Fibroblast of mammary gland (primary cell): ENCODE results near the gene ATP11A.
"Not testable (repeated sequence)": the region's sequence is repeated elsewhere in the genome, so short reads cannot be mapped to it uniquely, and the experiment has no call there.

Experiments used
- DNase-seq: peaks from one replicate; pipeline ENCODE4 v3.0.0-alpha.2; 2010; ENCODE audit warnings: low read depth
- H3K4me3 ChIP-seq: 2 replicates; pipeline ENCODE4 v1.5.1; 2011; ENCODE audit warnings: low read depth, mild to moderate bottlenecking, low read length, moderate library complexity; ENCODE audit not compliant: control insufficient read depth
- TF ChIP-seq, protein P1 (sequence below): conservative IDR thresholded peaks from 2 replicates; pipeline ENCODE4 v1.5.1; 2011; ENCODE audit warnings: low read depth, low read length, inconsistent platforms; ENCODE audit not compliant: control insufficient read depth, insufficient read depth

Gene ATP11A

GRCh38 chr13:112669881-112670499 is 19.8 kb upstream of the ATP11A start:
- H3K4me3 ChIP-seq = no peak overlapping the region
- TF ChIP-seq, protein P1, sequence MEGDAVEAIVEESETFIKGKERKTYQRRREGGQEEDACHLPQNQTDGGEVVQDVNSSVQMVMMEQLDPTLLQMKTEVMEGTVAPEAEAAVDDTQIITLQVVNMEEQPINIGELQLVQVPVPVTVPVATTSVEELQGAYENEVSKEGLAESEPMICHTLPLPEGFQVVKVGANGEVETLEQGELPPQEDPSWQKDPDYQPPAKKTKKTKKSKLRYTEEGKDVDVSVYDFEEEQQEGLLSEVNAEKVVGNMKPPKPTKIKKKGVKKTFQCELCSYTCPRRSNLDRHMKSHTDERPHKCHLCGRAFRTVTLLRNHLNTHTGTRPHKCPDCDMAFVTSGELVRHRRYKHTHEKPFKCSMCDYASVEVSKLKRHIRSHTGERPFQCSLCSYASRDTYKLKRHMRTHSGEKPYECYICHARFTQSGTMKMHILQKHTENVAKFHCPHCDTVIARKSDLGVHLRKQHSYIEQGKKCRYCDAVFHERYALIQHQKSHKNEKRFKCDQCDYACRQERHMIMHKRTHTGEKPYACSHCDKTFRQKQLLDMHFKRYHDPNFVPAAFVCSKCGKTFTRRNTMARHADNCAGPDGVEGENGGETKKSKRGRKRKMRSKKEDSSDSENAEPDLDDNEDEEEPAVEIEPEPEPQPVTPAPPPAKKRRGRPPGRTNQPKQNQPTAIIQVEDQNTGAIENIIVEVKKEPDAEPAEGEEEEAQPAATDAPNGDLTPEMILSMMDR = no peak
- no peak for DNase-seq

GRCh38 chr13:112670864-112671263 is 19.0 kb upstream of the ATP11A start:
- TF ChIP-seq, protein P1 = no peak
- no peak for DNase-seq
- H3K4me3 ChIP-seq = no peak overlapping the region

DNA sequence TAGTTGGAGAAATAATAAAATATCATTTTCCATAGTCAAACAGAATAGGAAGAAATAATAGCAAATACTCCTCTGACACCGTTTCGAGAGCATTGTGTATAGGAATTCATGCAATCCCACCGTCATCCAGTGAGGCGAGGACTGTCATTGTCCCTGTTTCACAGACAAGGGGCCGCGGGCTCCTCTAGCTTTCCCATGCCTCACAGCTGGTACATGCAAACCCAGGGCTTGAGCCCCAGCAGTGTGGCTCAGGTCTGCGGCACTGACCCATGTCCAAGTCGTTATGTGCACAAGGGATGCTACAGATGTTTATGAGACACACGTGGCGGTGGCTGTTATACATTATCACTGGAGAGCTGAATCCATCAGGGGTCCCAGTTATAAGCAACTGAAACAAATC is 18.5 kb upstream of the ATP11A start:
- no peak for DNase-seq
- H3K4me3 ChIP-seq = no peak overlapping the region
- TF ChIP-seq, protein P1 = no peak

- no peak overlapping the region for H3K4me3 ChIP-seq
- TF ChIP-seq, protein P1 = no peak
- no peak for DNase-seq
Measured at GRCh38 chr13:112672651-112673284, 17.1 kb upstream of the ATP11A start.

GRCh38 chr13:112674412-112675365 is 15.1 kb upstream of the ATP11A start:
- TF ChIP-seq, protein P1 = no peak
- no peak for DNase-seq
- H3K4me3 ChIP-seq = no peak overlapping the region

- TF ChIP-seq, protein P1 = no peak
- no peak overlapping the region for H3K4me3 ChIP-seq
- DNase-seq = no peak
Measured at GRCh38 chr13:112675366-112675756, 14.5 kb upstream of the ATP11A start.

- H3K4me3 ChIP-seq, DNase-seq: not testable (repeated sequence)
Measured at GRCh38 chr13:112677421-112677962, 12.3 kb upstream of the ATP11A start.
